NCI-H2227 treated with DMSO at 0.1 percent for 48 hours (cell line): Measurements from ENCODE around the gene AKAP11.
"Not testable (repeated sequence)": the region's sequence is repeated elsewhere in the genome, so short reads cannot be mapped to it uniquely, and the experiment has no call there.

ENCODE experiments used
- DNase-seq: peaks from one replicate; lab custom pipeline; 2025; lab: John Stamatoyannopoulos, UW

Gene AKAP11

GRCh38 chr13:42272115-42272803, at the start of gene AKAP11:
Gene AKAP11, plus strand, starts transcription at chr13:42272152. Its CDS starts 14,197 bp downstream, at chr13:42286349.
- DNase-seq: peak; percentile 58

- DNase-seq: no peak
Observed at GRCh38 chr13:42223681-42224080, 48.3 kb upstream of the AKAP11 start.

- DNase-seq: no peak
Observed at GRCh38 chr13:42225051-42225450, 46.9 kb upstream of the AKAP11 start.

GRCh38 chr13:42226759-42227158, 45.2 kb upstream of the AKAP11 start:
- not testable (repeated sequence) for DNase-seq

GRCh38 chr13:42228527-42228926, 43.4 kb upstream of the AKAP11 start:
- DNase-seq: no peak

GRCh38 chr13:42229287-42229686, 42.7 kb upstream of the AKAP11 start:
- no peak for DNase-seq

- no peak for DNase-seq
Observed at GRCh38 chr13:42232671-42233070, 39.3 kb upstream of the AKAP11 start.

GRCh38 chr13:42233726-42234125, 38.2 kb upstream of the AKAP11 start:
- no peak for DNase-seq

- DNase-seq: no peak
Observed at GRCh38 chr13:42239161-42239560, 32.8 kb upstream of the AKAP11 start.

- DNase-seq: no peak
Observed at GRCh38 chr13:42239644-42240043, 32.3 kb upstream of the AKAP11 start.

- no peak for DNase-seq
Observed at GRCh38 chr13:42246541-42246940, 25.4 kb upstream of the AKAP11 start.

GRCh38 chr13:42247883-42248282, 24.1 kb upstream of the AKAP11 start:
- DNase-seq: no peak

GRCh38 chr13:42255886-42256285, 16.1 kb upstream of the AKAP11 start:
- DNase-seq: no peak

GRCh38 chr13:42258747-42259146, 13.2 kb upstream of the AKAP11 start:
- DNase-seq: no peak

- DNase-seq: no peak
Observed at GRCh38 chr13:42259515-42259914, 12.4 kb upstream of the AKAP11 start.

- no peak for DNase-seq
Observed at GRCh38 chr13:42260903-42261654, 10.9 kb upstream of the AKAP11 start.

GRCh38 chr13:42266473-42266872, 5.5 kb upstream of the AKAP11 start:
- DNase-seq: no peak

GRCh38 chr13:42270160-42270856, 1.6 kb upstream of the AKAP11 start:
- no peak for DNase-seq

- no peak for DNase-seq
Observed at GRCh38 chr13:42270857-42271215, 1.1 kb upstream of the AKAP11 start.

GRCh38 chr13:42271337-42272114, 426 bp upstream of the AKAP11 start:
- DNase-seq: peak; percentile 97

GRCh38 chr13:42272804-42273175, 838 bp downstream of the AKAP11 start:
- DNase-seq: no peak

GRCh38 chr13:42274386-42275097, 2.6 kb downstream of the AKAP11 start:
- no peak for DNase-seq
